ENCODE data around the gene RLF.

Gene RLF

GRCh38 chr1:40161125-40161887 lies at the start of gene RLF:
TSS of gene RLF (plus strand) at chr1:40161387. CDS start at chr1:40161400, 13 bp downstream.
- TF ChIP-seq CTCF (IDR thresholded peaks at IDR 0.05; ENCODE audit: insufficient read depth, low read depth, low read length, missing control alignments): no peak
- peak; percentile 95 for DNase-seq (ENCODE audit: low read depth)
- peak within 1 kb of the TSS; percentile 88 for H3K4me3 ChIP-seq (ENCODE audit: low read depth, low read length)

GRCh38 chr1:40114400-40114799 lies 46.8 kb upstream of the RLF start:
- DNase-seq (ENCODE audit: low read depth): no peak
- no peak overlapping the region for H3K4me3 ChIP-seq (ENCODE audit: low read depth, low read length)
- no peak for TF ChIP-seq CTCF (IDR thresholded peaks at IDR 0.05; ENCODE audit: insufficient read depth, low read depth, low read length, missing control alignments)

- H3K4me3 ChIP-seq (ENCODE audit: low read depth, low read length): no peak overlapping the region
- no peak for DNase-seq (ENCODE audit: low read depth)
- no peak for TF ChIP-seq CTCF (IDR thresholded peaks at IDR 0.05; ENCODE audit: insufficient read depth, low read depth, low read length, missing control alignments)
These were observed 41.1 kb upstream of the RLF start for GRCh38 chr1:40120128-40120527.

GRCh38 chr1:40122855-40123254 lies 38.3 kb upstream of the RLF start:
- TF ChIP-seq CTCF (IDR thresholded peaks at IDR 0.05; ENCODE audit: insufficient read depth, low read depth, low read length, missing control alignments): no peak
- DNase-seq (ENCODE audit: low read depth): no peak
- H3K4me3 ChIP-seq (ENCODE audit: low read depth, low read length): no peak overlapping the region

GRCh38 chr1:40130892-40131291 lies 30.3 kb upstream of the RLF start:
- no peak overlapping the region for H3K4me3 ChIP-seq (ENCODE audit: low read depth, low read length)

GRCh38 chr1:40132383-40133311 lies 28.5 kb upstream of the RLF start:
- TF ChIP-seq CTCF (IDR thresholded peaks at IDR 0.05; ENCODE audit: insufficient read depth, low read depth, low read length, missing control alignments): no peak
- H3K4me3 ChIP-seq (ENCODE audit: low read depth, low read length): no peak overlapping the region
- DNase-seq (ENCODE audit: low read depth): no peak

More at GRCh38 chr1:40130892-40131291, 30.3 kb upstream of the RLF start:
- DNase-seq (ENCODE audit: low read depth): no peak
- no peak for TF ChIP-seq CTCF (IDR thresholded peaks at IDR 0.05; ENCODE audit: insufficient read depth, low read depth, low read length, missing control alignments)
